SH-SY5Y (cell line): ENCODE measurements around the gene FBXL13.

Source experiments
- GATA2 ChIP-seq: IDR thresholded peaks from 2 replicates; pipeline ENCODE4 v1.6.1; 2011; ENCODE audit warnings: mild to moderate bottlenecking, low read depth, low read length
- GATA3 ChIP-seq: IDR thresholded peaks from 2 replicates; pipeline ENCODE4 v1.6.1; 2011; ENCODE audit warnings: low read depth, mild to moderate bottlenecking, low read length, moderate library complexity

DNA sequence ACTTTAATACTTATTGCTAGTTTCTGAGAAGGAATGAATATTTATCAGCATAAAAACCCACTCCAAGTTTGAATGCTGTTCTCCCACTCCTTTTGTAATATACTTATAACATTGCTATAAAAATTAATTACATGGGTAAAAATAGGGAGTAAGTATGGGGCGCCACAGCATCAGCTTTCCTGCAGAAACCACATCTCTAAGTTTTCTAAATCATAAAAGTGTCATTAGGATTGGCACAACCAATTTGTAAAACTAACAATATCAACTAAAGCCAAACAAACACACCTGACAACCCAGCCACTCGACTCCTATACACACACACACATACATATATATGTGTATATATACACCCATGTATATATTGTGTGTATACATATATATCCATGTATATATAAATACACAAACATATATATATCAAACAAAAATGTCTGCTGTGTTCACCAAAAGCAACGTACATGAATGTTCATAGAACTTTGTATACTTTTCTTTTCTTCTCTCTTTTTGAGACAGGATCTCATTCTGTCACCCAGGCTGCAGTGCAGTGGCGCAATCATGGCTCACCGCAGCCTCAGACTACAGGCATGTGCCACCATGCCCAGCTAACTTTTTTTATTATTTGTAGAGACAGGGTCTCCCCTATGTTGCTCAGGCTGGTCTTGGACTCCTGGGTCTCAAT is 176.6 kb downstream of the FBXL13 start:
- no peak for TF ChIP-seq GATA3
- no peak for TF ChIP-seq GATA2
